GM19468 (cell line): ENCODE data around the gene TACC2.

ENCODE experiments used
- ATAC-seq: cut with Tn5 transposase; IDR thresholded peaks from one replicate; pipeline ENCODE4 v1.9.1; 2021; ENCODE audit warnings: mild to moderate bottlenecking, moderate library complexity, moderate number of reproducible peaks; ENCODE audit not compliant: unreplicated experiment; ENCODE audit errors: extremely low read depth

The TACC2 gene

DNA sequence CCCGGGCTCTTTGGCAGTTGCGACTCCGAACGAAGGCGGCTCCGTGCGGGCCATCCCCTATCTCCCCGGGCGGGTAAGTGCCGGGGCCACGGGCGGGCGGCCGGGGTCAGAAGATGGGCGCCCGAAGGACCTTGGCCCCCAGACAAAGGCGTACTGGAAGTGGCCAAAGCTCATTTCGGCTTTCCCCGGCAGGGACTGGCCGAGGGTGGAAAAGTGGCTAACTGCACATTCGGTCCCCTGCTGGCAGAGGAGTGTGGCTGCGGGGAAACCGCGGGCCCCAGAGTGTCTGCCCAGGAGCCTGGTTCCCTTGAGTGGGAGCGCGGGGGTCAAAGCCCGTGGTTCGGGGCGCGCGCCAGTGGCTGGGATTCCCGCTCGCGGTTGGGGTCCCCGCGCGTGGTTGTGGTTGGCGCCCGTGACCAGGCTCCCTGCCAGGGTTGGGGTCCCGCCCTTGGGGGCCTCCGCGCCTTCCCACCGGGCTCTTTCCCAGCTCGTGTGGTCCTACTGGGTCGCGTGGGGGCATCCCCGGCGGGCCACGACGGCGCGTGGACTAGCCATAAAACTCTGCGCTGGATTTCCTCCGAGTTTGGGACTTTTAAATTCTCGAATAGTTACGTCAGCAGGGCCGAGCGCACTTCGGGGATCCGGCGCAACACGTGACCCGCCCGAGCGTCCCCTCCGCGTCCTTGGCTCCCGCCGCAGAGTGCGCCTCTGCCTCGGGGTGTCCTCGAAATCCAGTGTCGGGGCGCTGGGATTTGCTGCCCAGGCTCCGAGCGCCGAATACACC, 124.4 kb downstream of the TACC2 start:
- ATAC-seq: no peak

DNA sequence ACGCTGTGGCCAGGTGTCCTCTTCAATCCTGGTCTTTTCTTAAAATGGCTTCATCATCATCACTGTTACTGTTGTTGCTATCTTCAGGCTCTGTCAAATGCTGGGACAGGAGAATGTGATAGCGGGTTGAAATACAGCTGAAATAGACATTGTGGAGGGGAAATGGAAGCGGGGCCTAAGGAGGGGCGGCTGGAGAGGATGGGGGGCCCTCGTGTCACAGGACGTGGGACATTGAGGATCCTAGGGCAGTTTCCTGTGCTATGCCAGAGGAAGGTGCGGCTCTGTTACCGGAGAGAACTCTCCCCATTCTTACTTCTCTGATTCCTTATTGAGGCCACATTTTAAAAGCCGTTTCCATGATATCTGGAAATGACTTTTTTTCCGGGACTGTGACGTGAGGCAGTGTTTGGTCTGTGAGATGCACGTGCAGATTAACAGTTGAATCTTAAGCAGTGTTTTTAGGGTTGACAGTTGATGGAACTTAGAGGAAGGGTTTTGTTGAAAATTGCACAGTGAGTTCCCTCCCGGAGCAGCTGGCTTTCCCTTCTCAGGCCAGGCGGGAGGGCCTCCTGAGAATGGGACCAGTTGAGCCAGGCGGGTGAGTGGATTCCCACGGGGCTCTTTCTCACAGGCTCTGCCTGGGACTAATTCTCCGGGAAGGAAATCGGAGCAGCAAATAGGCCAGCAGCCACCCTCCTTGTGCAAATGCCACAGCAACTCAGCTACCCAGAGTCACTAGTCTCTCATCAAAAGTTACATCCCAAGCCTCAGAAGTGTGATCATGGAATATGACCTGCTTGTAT, 125.2 kb downstream of the TACC2 start:
- no peak for ATAC-seq

DNA sequence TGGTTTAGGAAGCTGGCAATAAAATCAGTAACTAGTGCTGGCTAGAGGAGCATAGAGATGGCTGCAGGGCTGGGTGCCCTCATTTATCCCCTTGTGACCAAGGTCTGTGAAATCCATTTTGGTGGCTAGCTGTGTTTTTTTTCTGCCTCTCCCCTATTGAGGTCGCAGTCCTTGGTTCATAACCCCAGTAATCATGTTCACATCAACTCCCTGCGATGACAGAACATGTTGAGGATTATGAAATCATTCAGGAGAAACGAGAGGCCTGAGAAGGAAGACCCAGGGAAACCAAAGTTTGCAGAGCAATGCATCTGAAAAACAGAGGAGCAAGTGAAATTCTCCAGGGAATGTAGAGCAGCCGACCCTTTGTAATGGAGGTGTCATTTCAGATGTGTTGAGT, 126.9 kb downstream of the TACC2 start:
- ATAC-seq: no peak

DNA sequence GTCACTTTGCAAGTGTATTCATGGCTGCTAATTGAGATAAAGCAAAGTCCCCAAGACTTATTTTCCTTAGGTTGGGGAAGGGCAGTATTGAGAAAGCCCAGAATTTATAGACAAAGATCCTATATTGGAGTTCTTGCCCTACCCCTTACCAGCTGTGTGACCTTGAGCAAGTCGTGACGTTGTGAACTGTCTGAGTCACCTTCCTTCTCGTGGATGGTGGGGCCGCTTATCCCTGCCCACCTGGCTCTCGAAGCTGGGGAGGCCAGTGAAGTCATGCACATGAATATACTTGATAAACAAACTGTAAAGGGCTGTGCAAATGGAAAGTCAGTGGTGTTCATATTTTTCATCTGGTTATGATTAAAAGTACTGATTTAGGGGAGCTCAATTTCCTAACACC, 127.4 kb downstream of the TACC2 start:
- no peak for ATAC-seq

DNA sequence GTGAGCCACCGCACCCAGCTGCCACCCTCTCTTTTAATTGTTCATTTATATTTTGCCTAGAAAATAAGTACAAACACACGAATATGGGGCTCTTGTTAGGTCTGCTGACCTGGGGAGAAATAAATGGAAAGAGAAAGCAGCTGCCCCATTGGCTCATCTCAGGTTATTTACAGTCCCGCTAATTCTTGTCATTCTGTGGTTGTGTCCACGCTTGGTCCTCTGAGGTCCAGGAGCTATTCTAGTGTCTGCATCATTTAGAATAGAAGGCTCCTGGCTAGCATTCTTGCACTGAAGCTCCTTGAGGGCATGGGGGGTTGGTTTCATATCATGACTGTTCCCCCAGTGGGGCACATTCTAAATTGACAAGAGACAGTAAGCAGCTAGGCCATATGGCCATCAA, 128.5 kb downstream of the TACC2 start:
- ATAC-seq: no peak

DNA sequence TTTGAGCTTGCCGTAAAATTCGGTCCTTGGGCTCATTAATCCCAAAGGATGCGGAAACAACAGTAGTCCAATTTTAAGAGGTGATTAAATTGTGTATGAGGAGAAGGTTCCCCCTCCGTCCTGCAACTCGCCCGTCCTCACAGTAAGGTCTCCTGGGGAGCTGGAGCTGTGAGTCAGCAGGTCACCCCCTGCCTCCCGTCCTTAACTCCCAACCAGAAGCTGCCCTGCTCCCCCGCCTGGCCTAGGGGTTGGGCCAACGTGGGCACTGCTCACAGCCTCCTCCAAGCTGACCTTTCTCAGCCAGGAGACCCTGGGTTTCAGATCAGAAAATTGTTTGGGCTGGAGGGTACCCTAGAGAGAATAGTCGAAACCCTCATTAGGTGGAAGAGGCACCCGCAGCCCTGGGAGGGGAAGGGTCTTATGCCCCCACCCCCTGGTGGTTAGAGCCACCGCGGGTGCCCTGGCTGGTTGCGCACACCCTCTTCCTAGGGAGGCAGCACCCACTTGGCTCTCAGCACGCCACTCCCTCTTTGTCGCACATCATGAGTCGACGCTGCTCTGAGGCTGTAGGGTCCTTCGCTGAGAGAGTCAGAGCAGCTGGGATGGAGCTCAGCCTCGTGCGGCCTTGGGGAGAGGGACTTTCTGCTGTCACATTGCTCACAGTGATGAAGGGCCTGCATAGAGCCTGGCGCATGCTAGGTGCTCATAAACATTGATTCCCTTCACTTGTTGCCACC, 131.2 kb downstream of the TACC2 start:
- no peak for ATAC-seq

DNA sequence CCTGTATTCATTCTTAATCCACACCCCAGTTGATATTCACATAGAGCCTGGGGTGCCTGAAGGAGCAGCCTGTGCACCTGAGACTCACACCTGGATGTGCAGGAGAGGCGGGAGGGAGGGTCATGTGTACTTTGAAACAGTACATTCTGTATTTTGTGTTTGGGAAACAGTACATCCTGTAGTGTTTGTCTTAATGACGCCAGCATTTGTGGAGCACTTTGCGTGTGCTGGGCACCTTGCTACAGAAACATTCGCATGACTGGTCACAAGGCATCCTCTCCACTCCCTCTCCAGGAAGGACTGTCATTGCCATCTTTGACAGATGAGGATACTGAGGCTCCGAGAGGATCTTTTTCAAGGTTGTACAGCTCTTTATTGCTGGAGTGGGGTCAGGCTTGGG, 132.1 kb downstream of the TACC2 start:
- ATAC-seq: no peak

DNA sequence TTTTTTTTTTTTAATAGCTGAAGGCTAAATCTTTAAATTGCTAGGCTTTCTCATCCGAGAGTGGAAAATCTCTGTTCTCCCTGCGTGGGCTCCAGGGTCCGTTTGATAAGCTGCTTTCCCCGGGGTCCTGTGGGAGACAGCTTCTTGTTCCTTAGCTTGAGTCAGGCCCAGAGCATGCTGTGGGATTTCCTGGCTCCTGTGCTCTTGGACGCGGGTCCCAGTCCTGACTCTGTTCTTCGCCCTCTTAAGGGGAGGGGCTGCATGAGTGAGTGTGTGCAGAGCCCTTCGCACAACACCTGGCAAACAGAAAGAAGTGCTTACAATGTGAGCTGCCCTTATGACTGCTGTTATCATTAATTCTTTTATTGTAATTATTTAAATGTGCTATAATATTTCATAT, 133.5 kb downstream of the TACC2 start:
- ATAC-seq: no peak

DNA sequence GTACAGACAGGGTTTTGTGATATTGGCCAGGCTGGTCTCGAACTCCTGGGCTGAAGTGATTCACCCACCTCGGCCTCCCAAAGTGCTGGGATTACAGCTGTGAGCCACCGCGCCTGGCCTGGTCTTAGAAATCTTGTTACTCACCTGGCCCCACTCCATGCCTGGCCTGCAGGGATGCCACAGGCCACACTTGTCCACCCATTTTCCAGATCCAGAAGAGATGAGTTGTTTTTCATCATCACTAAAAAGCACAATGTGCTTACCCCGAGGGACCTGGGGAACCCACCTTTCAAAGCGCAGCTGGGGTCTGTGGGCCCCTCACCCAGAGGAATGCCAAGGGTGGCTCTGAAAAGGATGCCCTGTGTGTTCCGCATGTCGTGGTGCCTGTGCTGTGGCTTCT, 134.2 kb downstream of the TACC2 start:
- ATAC-seq: no peak

DNA sequence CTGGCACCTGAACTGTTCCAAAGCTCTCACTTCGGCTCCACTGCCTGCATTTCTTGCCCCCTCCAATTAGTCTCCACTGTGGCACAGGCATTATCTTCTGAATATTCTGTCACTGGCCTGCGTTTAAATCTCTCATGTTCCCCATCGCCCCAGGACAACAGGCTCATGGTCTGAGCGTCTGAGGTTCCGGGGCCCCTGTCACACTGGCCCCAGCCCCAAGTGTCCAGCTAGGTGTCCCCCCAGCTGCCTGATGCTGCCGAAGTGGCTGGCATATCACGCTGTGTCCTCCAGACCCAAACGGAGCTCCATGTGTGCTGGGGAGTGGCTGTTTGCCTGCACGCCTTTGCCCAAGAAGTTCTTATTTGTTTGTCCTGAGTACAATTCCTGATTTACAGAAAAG, 135.4 kb downstream of the TACC2 start:
- no peak for ATAC-seq

DNA sequence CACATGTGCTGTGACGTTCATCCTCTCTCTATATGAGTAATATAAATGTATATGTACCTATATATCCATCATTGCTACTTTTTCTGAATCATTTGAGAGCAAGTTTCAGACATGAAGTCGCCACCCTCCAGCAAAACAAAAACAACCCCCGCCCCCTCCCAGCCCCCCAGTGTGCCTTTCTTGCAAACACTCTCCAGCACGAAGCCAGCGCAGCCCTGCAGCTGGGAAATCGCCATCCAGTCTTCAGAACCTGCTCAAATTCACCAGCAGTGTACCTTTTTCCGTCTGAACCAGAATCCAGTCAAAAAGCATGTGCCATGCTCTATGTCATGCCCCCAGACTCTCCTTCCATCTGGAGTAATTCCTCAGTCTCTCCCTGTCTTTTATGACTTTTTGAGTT, 135.8 kb downstream of the TACC2 start:
- ATAC-seq: no peak

DNA sequence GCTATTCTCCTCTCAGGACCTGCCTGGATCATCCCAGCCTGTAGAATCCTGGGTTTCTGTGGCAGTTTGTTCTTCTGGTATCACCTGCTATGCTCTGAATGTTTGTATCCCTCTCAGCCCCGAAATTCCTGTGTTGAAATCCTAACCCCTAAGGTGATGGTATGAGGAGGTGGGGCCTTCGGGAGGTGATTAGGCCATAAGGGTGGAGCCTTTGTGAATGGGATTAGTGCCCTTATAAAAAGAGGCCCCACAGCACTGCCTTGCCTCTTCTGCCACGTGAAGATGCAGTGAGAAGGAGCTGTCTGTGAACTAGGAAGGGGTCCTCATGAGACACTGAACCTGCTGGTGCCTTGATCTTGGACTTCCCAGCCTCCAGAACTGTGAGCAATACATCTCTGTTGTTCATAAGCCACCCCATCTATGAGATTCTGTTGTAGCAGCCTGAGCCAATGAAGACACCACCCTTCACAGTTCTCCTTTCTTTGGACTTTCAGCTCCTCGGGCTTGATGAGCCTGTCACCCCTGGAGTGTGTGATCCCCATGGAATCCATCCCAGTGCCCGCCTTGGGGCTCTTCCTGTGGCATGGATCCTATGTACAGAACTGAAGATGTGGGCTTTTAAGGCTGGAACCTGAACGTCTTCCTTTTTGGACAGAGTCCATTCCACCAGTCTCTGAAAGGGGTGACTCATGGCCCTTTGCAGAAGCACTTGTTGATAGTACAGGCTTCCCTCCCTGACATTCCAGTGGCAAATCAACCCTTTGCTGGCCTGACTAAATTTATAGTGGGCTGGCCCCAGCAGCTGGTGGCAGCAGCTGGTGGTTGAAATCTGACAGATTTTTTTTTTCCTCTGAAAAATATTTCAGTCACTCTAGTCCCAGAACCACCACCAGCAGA, 138.0 kb downstream of the TACC2 start:
- no peak for ATAC-seq

DNA sequence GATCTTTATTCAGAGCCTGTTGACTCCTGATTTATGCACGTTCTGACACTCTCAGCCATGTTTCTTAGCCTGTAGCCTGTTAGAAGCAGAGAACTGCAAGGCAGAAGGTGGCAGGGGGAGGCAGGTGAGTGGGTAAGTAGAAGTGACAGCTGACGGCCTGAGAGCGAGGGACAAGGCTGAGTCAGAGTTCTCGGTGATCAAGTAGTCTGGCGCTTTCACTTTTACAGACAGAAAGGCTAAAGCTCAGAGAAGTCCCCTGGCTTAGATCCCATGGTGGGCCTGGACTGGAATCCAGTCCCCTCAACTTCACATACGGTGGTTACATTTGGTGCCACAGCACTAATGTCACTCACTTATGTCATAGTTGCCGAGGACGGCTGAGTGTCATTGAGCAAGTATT, 139.0 kb downstream of the TACC2 start:
- ATAC-seq: no peak

DNA sequence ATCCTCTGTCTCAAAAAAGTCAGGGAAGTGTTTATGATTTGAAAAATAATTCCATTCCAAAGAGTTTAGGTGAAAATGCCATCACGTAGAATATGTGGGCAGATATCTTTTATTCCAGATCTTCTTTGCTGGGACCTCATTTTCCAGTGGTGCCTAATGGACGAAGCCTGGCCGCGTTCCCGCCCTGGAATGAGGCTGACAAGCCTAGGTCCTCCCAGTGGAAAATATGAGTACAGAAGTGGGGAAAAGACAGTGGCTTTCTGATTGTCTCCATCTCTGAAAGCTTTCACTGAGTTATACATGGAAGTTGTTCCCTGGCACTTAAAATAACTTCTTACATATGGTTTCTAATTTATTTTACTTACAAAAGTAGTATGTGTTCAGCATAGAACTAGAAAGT, 139.4 kb downstream of the TACC2 start:
- ATAC-seq: no peak

DNA sequence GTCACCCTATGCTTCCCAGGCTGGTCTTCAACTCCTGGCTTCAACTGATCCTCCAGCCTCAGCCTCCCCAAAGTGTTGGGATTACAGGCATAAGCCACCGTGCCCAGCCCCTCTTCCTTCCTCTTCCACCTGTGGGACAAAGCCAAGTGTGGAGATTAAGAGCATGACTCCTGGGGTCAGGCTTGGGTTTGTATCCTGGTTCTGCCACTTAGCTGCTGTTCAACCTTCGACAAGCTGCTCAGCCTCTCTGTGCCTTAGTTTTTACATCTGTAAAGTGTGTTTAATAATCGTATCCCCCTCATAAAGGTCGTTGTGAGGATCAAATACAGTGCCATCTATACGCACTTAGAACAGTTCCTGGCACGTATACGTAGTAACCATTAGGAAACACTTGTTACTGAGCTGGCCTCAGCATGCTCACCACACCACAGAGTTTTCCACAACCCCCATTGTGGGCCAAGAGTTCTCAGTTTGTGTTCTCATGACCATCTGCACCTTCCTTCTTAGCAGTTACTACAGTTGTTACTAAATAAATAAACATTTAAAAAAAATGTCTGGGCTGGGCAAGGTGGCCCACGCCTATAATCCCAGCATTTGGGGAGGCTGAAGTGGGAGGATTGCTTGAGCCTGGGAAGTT, 141.6 kb downstream of the TACC2 start:
- ATAC-seq: no peak

DNA sequence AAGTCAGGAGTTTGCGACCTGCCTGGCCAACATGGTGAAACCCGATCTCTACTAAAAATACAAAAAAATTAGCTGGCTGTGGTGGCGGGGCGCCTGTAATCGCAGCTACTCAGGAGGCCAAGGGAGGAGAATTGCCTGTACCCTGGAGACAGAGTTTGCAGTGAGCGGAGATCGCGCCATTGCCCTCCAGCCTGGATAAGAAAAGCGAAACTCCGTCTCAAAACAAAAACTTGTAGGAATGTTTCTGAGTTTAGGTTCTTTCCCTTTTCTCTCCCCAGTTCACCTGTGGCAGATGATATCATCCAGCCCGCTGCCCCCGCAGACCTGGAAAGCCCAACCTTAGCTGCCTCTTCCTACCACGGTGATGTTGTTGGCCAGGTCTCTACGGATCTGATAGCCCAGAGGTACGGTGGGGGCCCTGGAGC, 143.4 kb downstream of the TACC2 start:
- no peak for ATAC-seq

DNA sequence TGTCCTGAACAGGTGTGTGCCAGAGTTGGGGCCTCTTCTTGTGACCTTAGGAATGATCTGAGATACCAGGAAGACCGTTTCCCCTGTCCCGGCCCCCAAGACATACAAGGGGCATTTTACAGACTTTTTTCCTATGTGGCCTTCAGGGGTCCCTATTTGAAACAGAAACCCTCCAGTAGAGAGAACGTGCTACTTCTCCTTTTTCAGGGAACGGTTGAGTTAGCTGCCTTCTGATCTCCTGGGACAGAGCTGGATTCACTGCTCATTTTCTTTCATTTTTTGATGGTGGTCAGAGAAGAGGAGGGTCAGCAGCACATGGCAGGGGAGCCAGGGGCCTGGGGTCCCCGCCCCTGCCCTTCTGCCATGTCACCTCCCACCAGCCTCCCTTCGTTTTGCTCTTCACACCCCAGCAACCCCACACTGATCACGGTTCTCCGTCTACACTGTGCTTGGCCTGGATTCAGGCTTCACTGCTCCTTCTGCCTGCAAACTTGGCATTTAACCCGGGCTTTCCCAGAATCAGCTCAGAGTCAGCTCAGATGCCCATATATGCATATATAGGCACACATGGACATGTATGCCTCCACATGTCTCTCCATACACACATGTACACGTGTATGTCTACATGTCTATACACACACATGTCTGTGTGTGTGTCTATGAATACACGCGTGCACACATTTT, 144.1 kb downstream of the TACC2 start:
- no peak for ATAC-seq

DNA sequence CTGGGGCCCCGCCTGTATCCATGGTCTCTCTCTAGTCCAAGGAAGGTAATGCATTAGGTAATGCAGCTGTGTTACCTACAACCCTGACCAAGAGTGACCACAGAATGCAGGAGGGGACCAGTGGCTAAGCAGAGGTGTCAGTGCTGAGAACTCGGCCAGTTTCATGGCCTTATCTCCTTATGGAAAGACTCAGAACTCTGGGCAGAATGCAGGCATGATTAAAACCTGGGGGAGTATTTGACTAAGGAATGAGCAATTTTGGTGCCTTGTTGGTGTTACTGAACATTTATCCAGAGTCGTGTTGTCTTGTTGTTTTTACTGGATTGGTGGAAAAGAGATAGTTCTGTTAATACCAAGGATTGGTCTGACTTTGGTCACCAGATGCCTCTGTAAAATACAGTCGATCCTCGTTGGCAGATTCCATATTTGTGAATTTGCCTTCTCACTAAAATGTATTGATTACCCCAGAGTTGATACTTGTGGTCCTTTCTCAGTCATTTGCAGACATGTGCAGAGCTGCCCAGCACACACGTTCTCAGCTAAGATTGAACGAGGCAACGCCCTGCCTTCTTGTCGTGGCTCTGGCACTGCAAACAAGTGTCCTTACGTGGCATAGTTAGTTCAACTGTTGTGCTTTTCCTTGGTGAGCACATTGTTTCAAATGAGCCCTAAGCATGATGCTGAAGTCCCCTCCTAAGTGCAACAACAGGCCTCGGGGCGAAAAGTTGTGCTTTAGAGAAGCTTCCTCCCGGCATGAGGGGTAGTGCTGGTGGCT, 146.5 kb downstream of the TACC2 start:
- ATAC-seq: no peak
